ENCODE data around the gene OR10Z1. TPM values are rescaled to one million over a fixed set of nuclear protein-coding genes. Genes with fewer than 3 reads are reported as not detected.

Gene OR10Z1, protein sequence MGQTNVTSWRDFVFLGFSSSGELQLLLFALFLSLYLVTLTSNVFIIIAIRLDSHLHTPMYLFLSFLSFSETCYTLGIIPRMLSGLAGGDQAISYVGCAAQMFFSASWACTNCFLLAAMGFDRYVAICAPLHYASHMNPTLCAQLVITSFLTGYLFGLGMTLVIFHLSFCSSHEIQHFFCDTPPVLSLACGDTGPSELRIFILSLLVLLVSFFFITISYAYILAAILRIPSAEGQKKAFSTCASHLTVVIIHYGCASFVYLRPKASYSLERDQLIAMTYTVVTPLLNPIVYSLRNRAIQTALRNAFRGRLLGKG
- total RNA-seq = not detected in 2 replicates

DNA sequence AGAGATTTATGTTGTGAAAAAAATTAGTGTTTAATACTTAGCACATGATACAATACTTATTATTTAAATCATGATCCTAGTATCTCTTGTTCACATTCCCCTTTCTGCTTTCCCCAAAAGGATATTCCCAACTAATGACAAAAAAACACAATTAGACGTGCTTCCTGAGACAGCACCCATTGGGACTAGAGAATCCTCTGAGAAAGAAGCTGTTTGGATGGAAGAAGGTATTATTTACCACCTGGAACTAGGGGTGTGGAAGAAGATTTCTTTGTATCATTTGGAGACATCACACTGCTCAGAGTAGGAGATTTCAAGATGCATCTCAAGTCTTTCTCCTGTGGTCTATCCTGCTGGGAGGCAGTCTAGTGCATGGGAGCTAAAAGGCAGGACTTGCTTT is at the start of gene OR10Z1:
Gene OR10Z1, plus strand, starts transcription at position 301 of the 400 bp plus-strand sequence. CDS start 1,171 bp downstream, outside the sequence.

DNA sequence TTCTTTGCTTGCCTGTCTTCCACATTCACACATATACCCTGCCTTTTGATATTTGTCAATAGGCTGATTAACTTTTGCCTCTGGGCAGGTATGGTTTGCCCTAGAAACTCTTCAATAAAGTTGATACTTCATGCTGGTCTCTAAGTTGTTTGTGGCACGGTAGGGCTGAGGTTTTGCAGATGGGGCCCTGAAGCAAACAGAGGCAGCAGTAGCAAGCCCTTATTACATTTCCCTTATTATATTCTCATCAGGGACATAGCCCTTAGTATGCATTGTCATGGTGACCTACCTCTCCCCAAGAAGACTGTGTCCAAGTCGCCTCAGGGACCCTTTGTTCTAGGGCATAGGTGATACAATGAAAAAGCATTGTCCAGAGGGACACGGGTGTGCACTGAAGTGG is 34.6 kb upstream of the OR10Z1 start, which contains the start of gene OR6P1:
Gene OR6P1, minus strand, starts transcription at position 101 of the 400 bp plus-strand sequence. CDS start 6,976 bp downstream, outside the sequence.

DNA sequence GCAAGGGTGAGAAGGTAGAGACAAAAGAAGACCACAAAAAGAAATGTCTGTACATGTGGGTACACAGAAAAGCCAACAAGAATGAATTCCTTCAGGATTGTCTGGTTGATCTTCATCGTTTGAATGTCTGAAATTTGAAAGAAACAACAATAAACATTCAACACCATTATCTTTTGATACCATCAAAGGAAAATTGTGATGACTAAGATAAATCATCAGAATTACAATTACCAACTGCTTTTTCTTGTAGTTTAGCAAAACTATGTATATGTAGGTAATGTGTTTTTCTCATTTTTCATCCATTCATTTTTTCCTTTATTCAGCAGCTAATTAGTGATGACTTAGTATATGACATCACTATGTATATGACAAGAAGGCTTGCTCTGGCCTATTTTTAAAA is 25.3 kb upstream of the OR10Z1 start, which contains the start of gene OR10X1:
Gene OR10X1, minus strand, starts transcription at position 167 of the 400 bp plus-strand sequence. Its CDS starts 0 bp downstream, at position 167.

Other genes starting within 250 kb of the OR10Z1 start
- gene OR10T2, start 205.8 kb upstream of the OR10Z1 start, total RNA-seq = not detected in 2 replicates
- not detected in 2 replicates for gene OR10K2, start 179.0 kb upstream of the OR10Z1 start, total RNA-seq
- gene OR10K1, start 143.4 kb upstream of the OR10Z1 start, total RNA-seq = not detected in 2 replicates
- gene OR10R2, start 133.0 kb upstream of the OR10Z1 start, total RNA-seq = not detected in 2 replicates
- not detected in 2 replicates for gene OR6Y1, start 50.9 kb upstream of the OR10Z1 start, total RNA-seq
- gene OR6P1, start 34.7 kb upstream of the OR10Z1 start, total RNA-seq = not detected in 2 replicates
- not detected in 2 replicates for gene OR10X1, start 25.4 kb upstream of the OR10Z1 start, total RNA-seq
- gene SPTA1, start 81.4 kb downstream of the OR10Z1 start, total RNA-seq = not detected in 2 replicates
- not detected in 2 replicates for gene OR6K2, start 95.4 kb downstream of the OR10Z1 start, total RNA-seq
- not detected in 2 replicates for gene OR6K3, start 115.5 kb downstream of the OR10Z1 start, total RNA-seq
- gene OR6K6, start 149.5 kb downstream of the OR10Z1 start, total RNA-seq = not detected in 2 replicates
- not detected in 2 replicates for gene OR6N1, start 166.9 kb downstream of the OR10Z1 start, total RNA-seq
- gene OR6N2, start 175.9 kb downstream of the OR10Z1 start, total RNA-seq = not detected in 2 replicates
- gene MNDA, start 226.1 kb downstream of the OR10Z1 start, total RNA-seq = not detected in 2 replicates

Measured in hair follicular keratinocyte (primary cell).